GM12874 (cell line): ENCODE data around the gene ATG7.

Experiments
- TF ChIP-seq, protein P1 (sequence below): IDR thresholded peaks from 2 replicates; pipeline ENCODE4 v1.5.1; 2011; ENCODE audit warnings: low read depth, mild to moderate bottlenecking, control low read depth, low read length, moderate library complexity; ENCODE audit not compliant: insufficient read depth

Gene ATG7

GRCh38 chr3:11564577-11565001 is 292.4 kb downstream of the ATG7 start:
- TF ChIP-seq, protein P1, sequence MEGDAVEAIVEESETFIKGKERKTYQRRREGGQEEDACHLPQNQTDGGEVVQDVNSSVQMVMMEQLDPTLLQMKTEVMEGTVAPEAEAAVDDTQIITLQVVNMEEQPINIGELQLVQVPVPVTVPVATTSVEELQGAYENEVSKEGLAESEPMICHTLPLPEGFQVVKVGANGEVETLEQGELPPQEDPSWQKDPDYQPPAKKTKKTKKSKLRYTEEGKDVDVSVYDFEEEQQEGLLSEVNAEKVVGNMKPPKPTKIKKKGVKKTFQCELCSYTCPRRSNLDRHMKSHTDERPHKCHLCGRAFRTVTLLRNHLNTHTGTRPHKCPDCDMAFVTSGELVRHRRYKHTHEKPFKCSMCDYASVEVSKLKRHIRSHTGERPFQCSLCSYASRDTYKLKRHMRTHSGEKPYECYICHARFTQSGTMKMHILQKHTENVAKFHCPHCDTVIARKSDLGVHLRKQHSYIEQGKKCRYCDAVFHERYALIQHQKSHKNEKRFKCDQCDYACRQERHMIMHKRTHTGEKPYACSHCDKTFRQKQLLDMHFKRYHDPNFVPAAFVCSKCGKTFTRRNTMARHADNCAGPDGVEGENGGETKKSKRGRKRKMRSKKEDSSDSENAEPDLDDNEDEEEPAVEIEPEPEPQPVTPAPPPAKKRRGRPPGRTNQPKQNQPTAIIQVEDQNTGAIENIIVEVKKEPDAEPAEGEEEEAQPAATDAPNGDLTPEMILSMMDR: no peak

DNA sequence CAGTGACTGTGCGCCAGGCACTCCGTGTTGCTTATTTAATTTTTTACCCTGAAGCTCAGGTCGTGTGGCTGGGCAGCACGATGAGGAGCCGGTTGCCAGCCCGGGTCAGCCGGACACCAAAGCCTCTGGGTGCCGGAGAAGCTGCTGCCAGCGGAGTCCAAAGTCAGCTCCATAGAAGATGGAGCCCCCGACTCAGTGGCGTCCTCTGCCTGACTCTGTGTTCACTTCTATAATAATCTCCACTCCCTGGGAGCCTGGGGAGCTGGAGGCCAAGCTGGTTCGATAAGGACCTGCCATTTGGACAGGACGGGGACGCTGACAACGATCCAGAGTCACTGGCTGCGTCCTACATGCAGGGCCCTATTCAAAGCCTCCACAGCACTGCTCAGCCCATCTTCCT is 292.9 kb downstream of the ATG7 start:
- TF ChIP-seq, protein P1: no peak

DNA sequence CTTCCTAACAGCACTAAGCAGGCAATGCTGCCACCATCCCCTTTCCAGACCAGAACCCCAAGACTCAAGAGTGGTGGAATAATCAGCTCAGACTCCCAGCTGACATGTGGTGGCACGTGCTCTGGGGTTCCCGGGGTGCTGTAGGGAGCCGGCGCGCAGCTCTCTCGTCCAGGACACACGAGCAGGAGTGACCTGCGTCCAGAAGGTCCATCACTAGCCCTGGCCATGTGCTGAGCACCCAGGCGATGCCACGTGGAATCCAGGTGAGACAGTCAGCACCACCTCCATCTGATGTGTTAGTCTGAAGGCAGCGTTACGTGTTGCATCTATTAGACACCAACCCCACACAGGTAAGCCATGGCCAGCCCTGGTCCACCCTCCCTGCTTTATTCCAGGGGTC is 293.3 kb downstream of the ATG7 start:
- TF ChIP-seq, protein P1: no peak

DNA sequence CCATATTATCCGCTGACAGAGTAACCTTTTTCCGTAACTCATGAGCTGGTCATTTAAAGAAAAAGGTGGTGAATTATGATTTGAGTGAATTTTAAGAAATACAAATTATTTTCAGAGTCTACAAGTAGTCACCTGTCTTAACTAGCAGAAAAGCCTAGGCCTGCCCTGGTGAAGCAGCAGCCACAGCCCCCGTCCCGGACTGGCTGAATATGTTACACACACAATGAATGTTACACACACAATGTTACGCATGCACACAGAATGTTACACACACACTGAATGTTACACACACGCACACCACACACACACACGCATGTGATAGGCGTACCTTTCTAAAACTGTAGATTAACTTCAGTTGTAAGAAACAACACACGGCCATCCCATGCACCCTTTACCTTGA is 293.7 kb downstream of the ATG7 start:
- TF ChIP-seq, protein P1: no peak

- TF ChIP-seq, protein P1: no peak
Measured at GRCh38 chr3:11566478-11566877, 294.3 kb downstream of the ATG7 start.

- TF ChIP-seq, protein P1: peak; percentile 20; the same call in 1 of the 2 replicates
Measured at GRCh38 chr3:11566916-11567315, 294.7 kb downstream of the ATG7 start.

GRCh38 chr3:11567516-11568467 is 295.6 kb downstream of the ATG7 start:
- TF ChIP-seq, protein P1: no peak
